Activated T-cell treated with anti-CD3 and anti-CD28 coated beads, Interleukin-2, amount 50 U/mL, for 48 hours (primary cell): ENCODE data around the gene BRPF1.
"Not testable (repeated sequence)": the region's sequence is repeated elsewhere in the genome, so short reads cannot be mapped to it uniquely, and the experiment has no call there.

Source experiments
- DNase-seq, 2 experiments: peaks; one replicate each; pipeline ENCODE4 v3.0.0-alpha.2; 2020

Gene BRPF1

DNA sequence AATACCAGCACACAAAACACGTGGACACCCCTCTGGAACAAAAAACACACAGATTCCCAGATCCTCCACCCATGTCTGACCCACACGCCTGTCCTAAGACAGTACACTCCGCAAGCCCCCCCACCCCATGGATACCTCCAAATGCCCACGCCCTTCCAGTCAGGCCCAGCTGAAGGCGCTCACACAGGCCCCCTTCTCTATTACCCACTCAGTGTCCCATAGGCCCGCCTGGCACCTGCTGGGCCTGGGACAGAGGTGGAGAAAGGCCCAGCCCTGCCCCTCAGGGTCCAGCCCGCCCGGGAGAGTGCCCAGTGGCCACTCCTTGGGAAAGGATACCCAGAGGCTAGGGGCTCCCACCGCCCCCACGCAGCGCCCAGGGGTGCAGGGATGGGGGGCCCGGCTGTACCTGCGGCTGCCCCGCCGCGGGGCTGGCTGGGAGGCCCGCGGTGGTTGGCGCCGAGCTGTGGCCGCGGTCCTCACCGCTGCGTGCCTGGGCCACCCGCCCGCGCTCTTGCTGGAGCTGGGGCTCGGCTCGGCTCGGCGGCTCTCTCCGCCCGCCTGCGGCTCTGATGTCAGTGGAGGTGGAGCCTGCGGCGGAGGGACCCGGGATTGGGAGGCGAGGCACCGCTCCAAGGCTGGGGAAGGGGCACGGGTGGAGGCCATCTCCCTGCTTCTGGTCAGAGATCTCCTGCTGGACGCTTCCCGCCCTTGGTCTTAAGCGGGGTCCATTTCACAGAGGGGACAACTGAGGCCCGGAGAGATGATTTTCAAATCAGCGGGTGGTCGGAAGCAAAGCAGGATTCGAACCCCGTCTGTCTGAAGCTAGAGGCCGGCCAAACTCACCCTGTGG is 38.1 kb downstream of the BRPF1 start, which contains the start of gene CAMK1:
CAMK1 (minus strand) TSS at position 522 of the 850 bp plus-strand sequence. CDS start 2,198 bp downstream, outside the sequence.
- DNase-seq = peak; percentile 76 to 84

DNA sequence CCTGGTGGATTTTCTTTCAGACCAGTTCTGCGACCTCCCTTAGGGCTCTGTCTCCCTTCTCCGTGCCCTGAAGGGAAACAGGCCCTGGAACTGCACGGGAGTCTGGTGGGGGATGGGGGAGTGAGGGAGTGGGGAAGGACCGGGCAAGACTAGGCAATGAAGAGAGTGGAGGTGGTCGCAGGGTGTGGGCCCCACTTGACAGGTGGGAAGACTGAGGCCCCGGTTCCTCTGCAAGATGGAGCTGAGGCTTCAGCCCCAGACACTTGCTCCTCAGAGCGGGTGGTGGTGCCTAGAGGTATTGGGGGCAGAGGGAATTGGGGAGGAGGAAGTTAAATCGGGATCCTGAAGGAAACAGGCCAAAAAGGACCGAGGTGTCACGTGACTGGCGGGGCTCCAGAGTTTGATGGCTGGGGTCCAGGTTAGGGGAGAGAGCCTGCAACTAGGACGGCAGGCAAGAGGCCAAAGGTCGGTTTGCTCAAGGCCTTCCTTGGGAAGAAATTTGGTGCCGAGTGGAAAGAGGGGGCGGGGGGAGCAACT is 38.8 kb downstream of the BRPF1 start:
- DNase-seq = no peak

DNA sequence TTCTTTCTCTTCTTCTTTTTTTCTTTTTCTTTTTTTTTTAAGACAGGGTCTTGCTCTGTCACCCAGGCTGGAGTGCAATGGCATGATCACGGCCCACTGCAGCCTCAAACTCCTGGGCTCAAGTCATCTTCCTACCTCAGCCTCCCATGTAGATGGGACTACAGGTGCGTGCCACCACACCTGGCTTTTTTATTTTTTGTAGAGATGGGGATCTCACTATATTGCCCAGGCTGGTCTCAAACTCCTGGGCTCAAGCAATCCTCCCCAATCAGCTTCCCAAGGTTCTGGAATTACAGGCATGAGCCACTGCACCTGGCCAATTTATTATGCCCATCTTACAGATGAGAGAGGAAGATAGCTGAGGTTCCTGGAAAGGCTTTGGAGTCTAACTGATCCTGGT is 39.5 kb downstream of the BRPF1 start:
- not testable (repeated sequence) for DNase-seq

- peak; percentile 38 to 40 for DNase-seq
Observed at GRCh38 chr3:9776896-9777693, 45.6 kb downstream of the BRPF1 start.

DNA sequence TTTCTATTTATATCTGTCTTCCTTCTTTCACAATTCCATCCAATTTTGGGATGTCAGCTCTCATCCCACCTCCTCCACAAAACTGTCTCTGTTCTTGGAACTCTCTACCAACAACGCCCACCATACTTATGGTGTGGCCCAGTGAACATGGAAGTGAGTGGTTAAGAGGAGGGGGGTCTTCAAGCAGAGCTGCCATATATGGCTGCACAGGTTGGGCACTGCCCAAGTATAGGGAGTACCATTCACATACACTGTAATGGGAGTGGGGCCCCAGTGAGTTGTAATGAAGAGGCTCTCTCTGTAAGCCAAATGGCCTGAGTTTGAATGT is 46.1 kb downstream of the BRPF1 start:
- DNase-seq = peak; percentile 45 to 61

GRCh38 chr3:9778143-9779074 is 46.9 kb downstream of the BRPF1 start:
- DNase-seq = peak; percentile 64 to 78

GRCh38 chr3:9779075-9779593 is 47.6 kb downstream of the BRPF1 start:
- peak; percentile 44 to 49 for DNase-seq

GRCh38 chr3:9779721-9780457 is 48.4 kb downstream of the BRPF1 start:
- peak; percentile 73 to 74 for DNase-seq

GRCh38 chr3:9780458-9780812 is 48.9 kb downstream of the BRPF1 start:
- no peak for DNase-seq

DNA sequence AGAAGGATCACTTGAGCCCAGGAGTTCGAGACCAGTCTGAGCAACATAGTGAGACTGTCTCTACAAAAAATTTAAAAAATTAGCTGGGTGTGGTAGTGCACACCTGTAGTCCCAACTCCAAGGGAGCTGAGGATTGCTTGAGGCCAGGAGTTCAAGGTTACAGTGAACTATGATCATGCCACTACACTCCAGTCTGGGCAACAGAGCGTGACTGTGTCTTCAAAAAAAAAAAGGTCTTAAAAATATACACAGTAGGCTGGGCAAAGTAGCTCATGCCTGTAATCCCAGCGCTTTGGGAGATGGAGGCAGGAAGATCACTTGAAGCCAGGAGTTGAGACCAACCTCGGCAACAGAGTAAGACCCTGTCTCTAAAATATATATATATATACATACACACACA is 49.4 kb downstream of the BRPF1 start:
- no peak for DNase-seq

- DNase-seq = no peak
Observed at GRCh38 chr3:9781551-9781950, 50.0 kb downstream of the BRPF1 start.

DNA sequence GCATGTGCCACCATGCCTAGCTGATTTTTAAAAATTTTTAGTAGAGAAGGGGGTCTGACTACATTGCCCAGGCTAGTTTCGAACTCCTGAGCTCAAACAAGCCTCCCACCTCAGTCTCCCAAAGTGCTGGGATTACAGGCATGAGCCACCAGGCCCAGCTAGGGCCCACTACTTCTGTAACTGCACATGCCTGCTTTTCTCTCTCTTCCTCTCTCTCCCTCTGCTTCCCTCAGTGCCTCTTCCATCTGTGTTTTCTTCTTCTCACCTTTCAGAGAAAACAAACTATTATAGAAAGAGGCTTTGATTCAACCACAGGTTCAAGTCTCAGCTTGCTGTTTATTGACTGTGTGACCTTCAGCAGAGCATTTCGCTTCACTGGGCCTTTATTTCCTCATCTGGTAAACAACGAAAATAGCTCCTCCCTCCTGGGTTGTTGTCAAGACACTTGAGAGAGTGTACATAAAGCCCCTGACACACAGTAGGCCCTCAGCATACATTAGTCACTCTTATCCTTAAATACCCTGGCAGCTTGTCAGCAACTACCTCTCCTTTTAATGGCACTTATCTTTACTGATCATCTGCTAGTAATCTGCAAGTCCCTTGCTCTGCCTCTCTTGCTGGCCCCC is 50.6 kb downstream of the BRPF1 start:
- DNase-seq = no peak

DNA sequence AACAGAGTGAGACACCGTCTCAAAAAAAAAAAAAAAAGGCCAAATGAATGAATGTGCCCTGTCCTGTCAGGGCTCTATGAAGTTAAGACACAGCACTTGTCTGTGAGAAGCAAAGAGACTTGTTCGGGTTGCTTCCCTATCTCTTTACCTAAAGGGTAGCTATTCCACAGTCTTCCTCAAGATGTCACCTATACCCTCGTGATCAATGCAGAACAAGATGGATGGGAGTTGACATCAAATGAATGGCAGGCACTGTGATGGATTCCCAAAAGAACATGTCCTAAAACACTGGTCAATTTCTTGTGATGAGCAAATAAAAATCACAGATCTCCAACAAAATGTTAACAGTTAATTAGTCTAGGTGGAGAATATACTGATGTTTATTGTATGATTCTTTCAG is 51.2 kb downstream of the BRPF1 start:
- DNase-seq = no peak

DNA sequence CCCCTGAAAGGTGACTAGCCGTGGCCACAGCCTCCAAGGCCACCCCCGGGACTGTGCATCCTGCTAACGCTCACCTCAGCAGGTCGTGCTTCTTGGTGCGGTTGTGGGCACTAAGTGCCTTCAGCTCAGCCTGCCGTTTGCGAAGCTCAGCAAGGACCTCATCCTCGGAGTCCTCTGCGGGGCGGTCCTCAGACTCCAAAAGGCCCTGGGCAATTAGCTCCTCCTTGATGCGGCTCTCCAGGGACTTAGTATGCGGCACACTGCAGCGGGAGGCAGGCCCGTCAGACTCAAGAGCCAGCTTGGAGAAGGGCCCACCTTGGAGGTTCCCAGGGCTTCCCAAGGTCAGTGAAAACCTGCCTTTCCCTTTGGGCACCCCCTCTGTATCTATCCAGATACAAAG is 52.4 kb downstream of the BRPF1 start:
- no peak for DNase-seq

DNA sequence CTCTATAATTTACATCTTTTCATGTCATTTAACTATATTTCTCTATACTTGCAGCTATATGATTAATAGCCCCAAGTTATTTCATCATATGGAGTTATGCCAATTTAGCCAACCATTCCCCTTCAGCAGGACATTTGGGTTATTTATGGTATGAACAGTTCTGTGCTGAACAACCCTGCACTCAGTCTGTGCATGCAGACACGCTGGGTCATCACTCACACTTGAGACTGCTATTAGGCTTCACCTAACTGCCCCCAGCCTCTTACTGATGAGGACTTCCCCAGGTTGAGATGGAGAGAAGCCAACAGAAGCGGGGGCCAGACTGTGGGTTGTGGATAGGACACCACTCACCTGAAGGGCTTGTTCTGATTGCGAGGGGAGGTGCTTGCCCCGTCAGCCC is 53.4 kb downstream of the BRPF1 start:
- no peak for DNase-seq

DNA sequence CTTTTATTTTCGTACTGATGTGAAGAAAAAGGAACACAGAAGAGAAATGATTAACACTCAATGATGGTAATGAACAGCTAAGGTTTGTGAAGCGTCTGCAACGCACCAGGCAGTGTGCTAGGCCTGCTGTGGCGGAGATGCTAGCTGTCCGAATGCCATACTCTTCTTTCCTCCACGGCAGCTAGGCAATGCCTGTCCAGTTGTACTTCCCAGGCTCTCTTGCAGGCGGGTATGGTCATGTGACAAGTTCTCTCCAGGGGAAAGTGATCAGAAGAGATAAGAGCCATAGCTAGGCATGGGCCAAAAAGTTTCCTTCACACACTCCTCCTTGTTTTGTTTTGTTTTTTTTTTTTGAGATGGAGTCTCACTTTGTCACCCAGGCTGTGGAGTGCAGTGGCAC is 54.1 kb downstream of the BRPF1 start:
- DNase-seq = no peak

DNA sequence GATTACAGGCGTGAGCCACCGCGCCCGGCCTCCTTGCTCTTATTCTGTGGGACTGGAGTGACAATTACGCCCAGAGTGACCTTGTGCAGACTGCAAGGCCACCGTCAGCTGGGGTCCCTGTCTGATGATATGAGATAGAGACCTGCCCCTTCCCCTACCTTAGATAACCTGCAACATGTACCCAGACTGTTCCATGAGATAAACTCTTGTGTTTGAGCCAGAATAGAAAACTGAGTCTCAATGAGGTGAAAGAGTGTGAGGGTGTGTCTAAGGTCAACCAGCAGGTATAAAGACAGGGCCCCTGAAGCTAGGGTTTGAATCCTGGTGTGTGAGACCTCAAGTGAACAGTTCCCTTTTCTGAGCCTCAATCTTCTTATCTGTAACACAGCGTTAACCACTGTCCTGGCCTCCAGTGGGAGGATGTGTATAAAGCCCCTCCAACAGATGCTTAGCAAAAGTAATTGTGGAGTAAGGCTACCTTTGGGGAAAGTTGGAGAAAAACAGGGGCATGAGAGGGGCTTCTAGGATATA is 54.7 kb downstream of the BRPF1 start:
- no peak for DNase-seq

DNA sequence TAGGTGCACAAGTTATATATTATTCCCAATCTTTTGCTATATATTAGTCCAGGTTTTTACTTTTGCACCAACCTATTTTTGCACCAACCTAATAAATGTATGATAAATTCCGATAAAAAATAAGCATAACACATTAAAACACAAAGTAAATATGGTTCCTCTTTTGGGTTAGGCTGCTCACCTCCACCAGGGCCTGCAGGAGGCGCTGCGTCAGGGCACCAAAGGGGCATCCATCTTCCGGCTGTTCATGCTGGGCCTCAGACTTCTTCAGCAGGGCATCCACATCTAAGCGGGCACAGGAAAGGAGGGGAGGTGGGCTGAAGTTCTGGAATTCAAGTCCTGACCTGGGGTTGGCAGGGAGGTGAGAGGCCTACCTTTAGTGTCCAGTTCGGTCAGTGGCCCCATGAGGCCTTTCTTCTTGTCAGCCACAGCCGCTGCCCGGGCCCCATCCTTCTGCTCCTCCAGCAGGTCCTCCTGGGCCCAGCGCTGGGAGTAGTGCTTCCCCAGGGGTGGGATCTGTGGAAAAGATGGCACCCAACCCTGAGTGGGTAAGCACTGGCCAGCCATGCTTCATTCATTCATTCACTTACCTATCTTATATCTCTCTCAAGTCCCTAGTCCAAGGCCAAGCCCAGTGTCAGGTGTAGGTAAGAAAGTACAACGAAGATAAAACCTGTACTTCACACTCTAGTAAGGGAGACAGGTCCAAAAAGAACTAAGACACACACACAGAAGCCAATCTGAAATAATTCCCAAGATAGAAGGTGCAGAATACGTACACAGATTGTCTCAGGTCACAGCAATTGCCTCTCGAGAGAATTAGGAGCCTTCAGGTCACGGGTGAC is 55.5 kb downstream of the BRPF1 start:
- peak in 1 of 2 experiments; percentile 49 for DNase-seq

GRCh38 chr3:9787714-9788113 is 56.2 kb downstream of the BRPF1 start:
- DNase-seq = peak; percentile 65

- DNase-seq = no peak
Observed at GRCh38 chr3:9791127-9791526, 59.6 kb downstream of the BRPF1 start.
